Mesenchymal stem cell (in vitro differentiated cells and primary cell): ENCODE results near the gene DNAJB14.

Experiments used
- DNase-seq: peaks from one replicate; pipeline ENCODE4 v3.0.0-alpha.2; 2013
- H2AFZ ChIP-seq: one replicate; pipeline ENCODE4 v1.6.1; 2013; ENCODE audit warnings: low read depth, mild to moderate bottlenecking, control low read depth, inconsistent platforms, low read length, moderate library complexity
- H2AK5ac ChIP-seq: 2 replicates; pipeline ENCODE4 v1.6.1; 2013; ENCODE audit warnings: low read length, moderate library complexity, mild to moderate bottlenecking, inconsistent platforms; ENCODE audit not compliant: severe bottlenecking
- H2BK120ac ChIP-seq: one replicate; pipeline ENCODE4 v1.6.1; 2013; ENCODE audit warnings: low read depth, mild to moderate bottlenecking, inconsistent platforms, low read length, moderate library complexity
- H2BK12ac ChIP-seq, 2 experiments: one replicate each; pipeline ENCODE4 v1.6.1; 2013; ENCODE audit warnings: inconsistent platforms in 2 of 2, low read length in 2 of 2, mild to moderate bottlenecking in 2 of 2, moderate library complexity in 2 of 2, control low read depth in 1 of 2
- H2BK15ac ChIP-seq: one replicate; pipeline ENCODE4 v1.6.1; 2013; ENCODE audit warnings: mild to moderate bottlenecking, low read depth, inconsistent platforms; ENCODE audit not compliant: poor library complexity, severe bottlenecking
- H2BK5ac ChIP-seq: 2 replicates; pipeline ENCODE4 v1.6.1; 2013; ENCODE audit warnings: low read depth, mild to moderate bottlenecking, low read length, control low read depth, inconsistent platforms; ENCODE audit not compliant: poor library complexity, severe bottlenecking
- H3K14ac ChIP-seq, 2 experiments: one replicate each; pipeline ENCODE4 v1.6.1; 2013; ENCODE audit warnings: inconsistent platforms in 2 of 2, low read length in 2 of 2, control low read depth in 1 of 2, mild to moderate bottlenecking in 1 of 2, moderate library complexity in 1 of 2
- H3K18ac ChIP-seq, 2 experiments: one replicate each; pipeline ENCODE4 v1.6.1; 2013; ENCODE audit warnings: inconsistent platforms in 2 of 2, low read length in 2 of 2, control low read depth in 1 of 2, low read depth in 1 of 2, mild to moderate bottlenecking in 1 of 2
- H3K23ac ChIP-seq, 2 experiments: one replicate each; pipeline ENCODE4 v1.6.1; 2013; ENCODE audit warnings: inconsistent platforms in 2 of 2, low read length in 2 of 2, mild to moderate bottlenecking in 2 of 2, moderate library complexity in 2 of 2, control low read depth in 1 of 2
- H3K27ac ChIP-seq: 2 replicates; pipeline ENCODE4 v1.5.1; 2013; ENCODE audit warnings: mild to moderate bottlenecking, moderate library complexity, low read length, control low read depth, inconsistent platforms; ENCODE audit not compliant: poor library complexity, severe bottlenecking
- H3K27me3 ChIP-seq, 2 experiments: 2 replicates each; pipeline versions ENCODE4 v1.6.1 to v1.7.0; 2013; ENCODE audit warnings: low read length in 2 of 2, mild to moderate bottlenecking in 2 of 2, moderate library complexity in 2 of 2, control low read depth in 1 of 2, inconsistent platforms in 1 of 2; ENCODE audit not compliant: control insufficient read depth in 1 of 2, insufficient read depth in 1 of 2
- H3K36me3 ChIP-seq, 2 experiments: 2 replicates each; pipeline versions ENCODE4 v1.6.1 to v1.7.0; 2013; ENCODE audit warnings: low read length in 2 of 2, control low read depth in 1 of 2, inconsistent platforms in 1 of 2, low read depth in 1 of 2, mild to moderate bottlenecking in 1 of 2; ENCODE audit not compliant: insufficient read depth in 2 of 2, control insufficient read depth in 1 of 2
- H3K4ac ChIP-seq, 2 experiments: one replicate each; pipeline ENCODE4 v1.6.1; 2013; ENCODE audit warnings: inconsistent platforms in 2 of 2, low read length in 2 of 2, mild to moderate bottlenecking in 2 of 2, moderate library complexity in 2 of 2, control low read depth in 1 of 2, low read depth in 1 of 2
- H3K4me1 ChIP-seq: 2 replicates; pipeline ENCODE4 v1.6.1; 2013; ENCODE audit warnings: low read depth, low read length, control low read depth; ENCODE audit not compliant: control insufficient read depth, insufficient read depth
- H3K4me2 ChIP-seq: 2 replicates; pipeline ENCODE4 v1.6.1; 2013; ENCODE audit warnings: low read length, mild to moderate bottlenecking, inconsistent platforms; ENCODE audit not compliant: poor library complexity, severe bottlenecking
- H3K4me3 ChIP-seq, 2 experiments: 2 replicates each; pipeline versions ENCODE4 v1.5.1 to v1.7.0; 2013; ENCODE audit warnings: low read length in 2 of 2, mild to moderate bottlenecking in 2 of 2, control low read depth in 1 of 2, low read depth in 1 of 2; ENCODE audit not compliant: insufficient read depth in 1 of 2
- H3K79me1 ChIP-seq: replicated peaks from 2 replicates; pipeline ENCODE4 v1.6.1; 2013; ENCODE audit warnings: mild to moderate bottlenecking, control low read depth, low read length, inconsistent platforms; ENCODE audit not compliant: poor library complexity, severe bottlenecking
- H3K9ac ChIP-seq: 2 replicates; pipeline ENCODE4 v1.7.0; 2013; ENCODE audit warnings: mild to moderate bottlenecking, low read length, moderate library complexity
- H3K9me3 ChIP-seq: 2 replicates; pipeline ENCODE4 v1.7.0; 2013; ENCODE audit warnings: mild to moderate bottlenecking, low read length; ENCODE audit not compliant: control insufficient read depth
- H4K8ac ChIP-seq: one replicate; pipeline ENCODE4 v1.6.1; 2013; ENCODE audit warnings: inconsistent platforms, mild to moderate bottlenecking, low read length, moderate library complexity
- H4K91ac ChIP-seq: one replicate; pipeline ENCODE4 v1.6.1; 2013; ENCODE audit warnings: mild to moderate bottlenecking, low read length, inconsistent platforms
- WGBS: methylation state at CpG from one replicate; pipeline ENCODE4 v1.1.7; 2013; ENCODE audit warnings: mixed read lengths; 5-methylcytosine and 5-hydroxymethylcytosine counted together

DNAJB14 gene

GRCh38 chr4:99983289-99983943 lies 37.0 kb upstream of the DNAJB14 start:
- Histone ChIP-seq H3K27me3 (no peaks in the 10 kb centered on the region), H4K91ac (no peak overlapping the region), H3K4me3 (no peak overlapping the region), H3K36me3 (no peaks in the 10 kb centered on the region), H4K8ac (no peak overlapping the region), H3K9me3 (no peaks in the 10 kb centered on the region), H3K4me2 (no peak overlapping the region), H3K9ac (no peak overlapping the region), H3K18ac (no peak overlapping the region), H3K27ac (no peak overlapping the region), H2BK12ac (no peak overlapping the region), H3K4ac (no peak overlapping the region), H3K79me1 (no peaks in the 10 kb centered on the region), H2AFZ (no peak overlapping the region), H2BK15ac (no peak overlapping the region), H2AK5ac (no peak overlapping the region), H3K23ac (no peak overlapping the region), H3K4me1 (no peaks in the 10 kb centered on the region), H3K14ac (no peak overlapping the region), H2BK120ac (no peak overlapping the region), H2BK5ac (no peak overlapping the region)
- WGBS = 100% methylated on average over 1 of the region's 4 CpGs
- DNase-seq = no peak

DNA sequence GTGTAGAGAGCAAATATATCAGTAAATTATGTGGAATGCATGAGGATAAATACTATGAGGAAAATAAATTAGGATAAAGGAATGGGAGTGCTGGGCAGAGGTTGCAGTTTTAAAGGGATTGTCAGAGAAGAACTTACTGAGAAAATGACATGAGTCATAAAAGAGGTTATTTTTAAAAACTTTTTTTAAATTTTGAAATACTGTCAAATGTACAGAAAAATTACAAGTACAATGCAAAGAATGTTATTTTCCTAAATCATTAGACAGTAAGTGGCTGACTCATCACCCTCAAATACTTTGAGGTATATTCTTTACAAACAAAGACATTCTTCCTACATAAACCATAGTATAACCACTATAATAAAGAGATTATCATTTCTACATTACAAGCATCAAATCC lies 33.5 kb upstream of the DNAJB14 start:
- no peaks in the 10 kb centered on the region for H3K36me3 ChIP-seq
- H2AK5ac ChIP-seq = no peak overlapping the region
- H3K4me3 ChIP-seq = no peak overlapping the region
- no peaks in the 10 kb centered on the region for H3K27me3 ChIP-seq
- no peak overlapping the region for H3K18ac ChIP-seq
- no peak overlapping the region for H4K8ac ChIP-seq
- H2BK5ac ChIP-seq = no peak overlapping the region
- H3K14ac ChIP-seq = no peak overlapping the region
- H3K79me1 ChIP-seq = no peaks in the 10 kb centered on the region
- no peak overlapping the region for H2BK120ac ChIP-seq
- H3K9me3 ChIP-seq = peaks cover 4% of the 10 kb centered on the region
- no peak overlapping the region for H4K91ac ChIP-seq
- H3K9ac ChIP-seq = no peak overlapping the region
- H3K23ac ChIP-seq = no peak overlapping the region
- no peak overlapping the region for H2BK15ac ChIP-seq
- no peak overlapping the region for H3K27ac ChIP-seq
- no peaks in the 10 kb centered on the region for H3K4me1 ChIP-seq
- H3K4ac ChIP-seq = no peak overlapping the region
- no peak overlapping the region for H2BK12ac ChIP-seq
- H3K4me2 ChIP-seq = no peak overlapping the region
- no peak overlapping the region for H2AFZ ChIP-seq
- peak; percentile 20 for DNase-seq

DNA sequence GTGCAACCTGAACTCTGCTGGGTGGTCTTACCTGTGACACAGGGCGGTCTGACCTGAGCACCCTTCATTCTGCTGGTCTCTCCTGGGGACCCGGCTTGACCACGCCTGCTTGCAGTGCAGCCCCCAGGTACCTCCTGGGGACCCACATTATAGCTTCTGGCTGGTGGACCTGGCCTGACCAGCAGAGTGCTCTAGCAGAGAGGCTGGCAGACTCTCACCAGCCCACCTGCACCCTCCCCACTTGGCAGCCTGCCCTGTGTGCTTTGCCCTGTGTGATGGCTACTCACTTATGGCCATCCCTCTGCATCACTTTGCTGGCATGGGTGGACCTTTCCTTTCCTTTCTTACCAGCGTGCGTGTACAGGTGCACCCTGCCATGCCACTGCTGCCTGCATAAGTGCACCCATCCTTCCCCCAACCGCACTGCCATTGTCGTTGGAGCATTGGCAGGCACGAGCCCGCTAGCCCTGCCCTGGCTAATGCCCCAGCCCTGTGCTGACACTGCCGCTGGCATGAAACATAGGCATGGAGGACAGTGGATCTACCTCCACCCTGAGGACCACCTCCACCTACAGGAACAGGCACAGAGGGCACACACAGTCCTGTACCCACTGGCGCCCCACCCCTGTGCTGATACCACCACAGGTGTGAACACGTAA lies 25.2 kb upstream of the DNAJB14 start:
- peaks cover 4% of the 10 kb centered on the region for H3K9me3 ChIP-seq
- H4K8ac ChIP-seq = no peak overlapping the region
- H3K27ac ChIP-seq = no peak overlapping the region
- no peaks in the 10 kb centered on the region for H3K4me1 ChIP-seq
- H3K27me3 ChIP-seq = no peaks in the 10 kb centered on the region
- no peak overlapping the region for H2BK15ac ChIP-seq
- no peak overlapping the region for H3K4me2 ChIP-seq
- DNase-seq = no peak
- H2AFZ ChIP-seq = no peak overlapping the region
- no peaks in the 10 kb centered on the region for H3K79me1 ChIP-seq
- H3K4me3 ChIP-seq = no peak overlapping the region
- H2BK5ac ChIP-seq = no peak overlapping the region
- peak overlapping the region; percentile 58 for H4K91ac ChIP-seq
- no peak overlapping the region for H2BK120ac ChIP-seq
- no peak overlapping the region for H3K14ac ChIP-seq
- 97% methylated on average over 12 of the region's 12 CpGs for WGBS
- no peak overlapping the region for H3K9ac ChIP-seq
- H2AK5ac ChIP-seq = no peak overlapping the region
- H2BK12ac ChIP-seq = no peak overlapping the region
- H3K4ac ChIP-seq = no peak overlapping the region
- peaks cover 0 to 6% of the 10 kb centered on the region in 2 experiments for H3K36me3 ChIP-seq
- H3K18ac ChIP-seq = no peak overlapping the region
- H3K23ac ChIP-seq = no peak overlapping the region

GRCh38 chr4:99968330-99968729 lies 21.9 kb upstream of the DNAJB14 start:
- peak overlapping the region; percentile 62 for H2BK5ac ChIP-seq
- H2AFZ ChIP-seq = peak overlapping the region; percentile 48
- H3K27ac ChIP-seq = peak overlapping the region; percentile 94
- no peak overlapping the region for H3K9ac ChIP-seq
- peaks cover 0 to 6% of the 10 kb centered on the region in 2 experiments for H3K36me3 ChIP-seq
- H2BK120ac ChIP-seq = no peak overlapping the region
- no peak overlapping the region for H2AK5ac ChIP-seq
- DNase-seq = peak; percentile 65
- H3K4me2 ChIP-seq = peak overlapping the region; percentile 18
- H4K91ac ChIP-seq = no peak overlapping the region
- no peak overlapping the region for H3K23ac ChIP-seq
- WGBS = no CpG with 5 or more reads among the region's 1 CpG
- no peak overlapping the region for H3K4me3 ChIP-seq
- no peaks in the 10 kb centered on the region for H3K79me1 ChIP-seq
- no peaks in the 10 kb centered on the region for H3K27me3 ChIP-seq
- no peaks in the 10 kb centered on the region for H3K9me3 ChIP-seq
- H3K14ac ChIP-seq = no peak overlapping the region
- H3K4me1 ChIP-seq = no peaks in the 10 kb centered on the region
- H2BK15ac ChIP-seq = no peak overlapping the region
- H4K8ac ChIP-seq = no peak overlapping the region
- H3K18ac ChIP-seq = peak overlapping the region in 1 of 2 experiments; percentile 21
- H3K4ac ChIP-seq = no peak overlapping the region
- H2BK12ac ChIP-seq = no peak overlapping the region
